ENCODE data around the gene SLC39A11. TPM values are rescaled to one million over a fixed set of nuclear protein-coding genes. Genes with fewer than 3 reads are reported as not detected.

Gene SLC39A11
- total RNA-seq, 2 donors from 2014 or later, result 18.1 to 20.1 TPM

- WGBS, 2 experiments (ENCODE audit: insufficient coverage in 1 of 2, insufficient read length in 1 of 2), result 35 to 55% methylated on average over 2 to 4 of the region's 4 CpGs
- H3K9me3 Mint-ChIP-seq, result peaks cover 3% of the 10 kb centered on the region
- peak; percentile 74 for DNase-seq
- Histone ChIP-seq H3K36me3 (ENCODE audit: control insufficient read depth, insufficient read depth, low read length) (no peaks in the 10 kb centered on the region), H3K4me1 (ENCODE audit: control insufficient read depth, insufficient read depth, low read length) (no peaks in the 10 kb centered on the region), H3K27ac (ENCODE audit: low read depth, low read length) (no peak overlapping the region), H3K9me3 (ENCODE audit: control insufficient read depth, low read length) (no peaks in the 10 kb centered on the region), H3K27me3 (ENCODE audit: control insufficient read depth, insufficient read depth, low read length, poor library complexity, severe bottlenecking) (no peaks in the 10 kb centered on the region), H3K4me3 (ENCODE audit: low read length) (no peak overlapping the region), H3K9ac (ENCODE audit: extremely low read depth, low read length, poor library complexity, severe bottlenecking) (no peak overlapping the region)
- TF ChIP-seq, protein P1, sequence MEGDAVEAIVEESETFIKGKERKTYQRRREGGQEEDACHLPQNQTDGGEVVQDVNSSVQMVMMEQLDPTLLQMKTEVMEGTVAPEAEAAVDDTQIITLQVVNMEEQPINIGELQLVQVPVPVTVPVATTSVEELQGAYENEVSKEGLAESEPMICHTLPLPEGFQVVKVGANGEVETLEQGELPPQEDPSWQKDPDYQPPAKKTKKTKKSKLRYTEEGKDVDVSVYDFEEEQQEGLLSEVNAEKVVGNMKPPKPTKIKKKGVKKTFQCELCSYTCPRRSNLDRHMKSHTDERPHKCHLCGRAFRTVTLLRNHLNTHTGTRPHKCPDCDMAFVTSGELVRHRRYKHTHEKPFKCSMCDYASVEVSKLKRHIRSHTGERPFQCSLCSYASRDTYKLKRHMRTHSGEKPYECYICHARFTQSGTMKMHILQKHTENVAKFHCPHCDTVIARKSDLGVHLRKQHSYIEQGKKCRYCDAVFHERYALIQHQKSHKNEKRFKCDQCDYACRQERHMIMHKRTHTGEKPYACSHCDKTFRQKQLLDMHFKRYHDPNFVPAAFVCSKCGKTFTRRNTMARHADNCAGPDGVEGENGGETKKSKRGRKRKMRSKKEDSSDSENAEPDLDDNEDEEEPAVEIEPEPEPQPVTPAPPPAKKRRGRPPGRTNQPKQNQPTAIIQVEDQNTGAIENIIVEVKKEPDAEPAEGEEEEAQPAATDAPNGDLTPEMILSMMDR (conservative IDR thresholded peaks at IDR 0.05), result no peak
- no peak overlapping the region for H3K27ac Mint-ChIP-seq
- no peak overlapping the region for H3K4me3 Mint-ChIP-seq
- no peaks in the 10 kb centered on the region for H3K27me3 Mint-ChIP-seq (ENCODE audit: insufficient read depth)
- peaks cover 10% of the 10 kb centered on the region for H3K4me1 Mint-ChIP-seq
- peaks cover 3% of the 10 kb centered on the region for H3K36me3 Mint-ChIP-seq (ENCODE audit: low read depth)
Observed at GRCh38 chr17:72743037-72743467, 349.4 kb downstream of the SLC39A11 start.

GRCh38 chr17:72737151-72737690, 355.3 kb downstream of the SLC39A11 start:
- H3K36me3 Mint-ChIP-seq (ENCODE audit: low read depth), result no peaks in the 10 kb centered on the region
- H3K9me3 Mint-ChIP-seq, result no peaks in the 10 kb centered on the region
- Histone ChIP-seq H3K36me3 (ENCODE audit: control insufficient read depth, insufficient read depth, low read length) (no peaks in the 10 kb centered on the region), H3K4me3 (ENCODE audit: low read length) (no peak overlapping the region), H3K9me3 (ENCODE audit: control insufficient read depth, low read length) (no peaks in the 10 kb centered on the region), H3K27me3 (ENCODE audit: control insufficient read depth, insufficient read depth, low read length, poor library complexity, severe bottlenecking) (no peaks in the 10 kb centered on the region), H3K4me1 (ENCODE audit: control insufficient read depth, insufficient read depth, low read length) (no peaks in the 10 kb centered on the region), H3K27ac (ENCODE audit: low read depth, low read length) (no peak overlapping the region), H3K9ac (ENCODE audit: extremely low read depth, low read length, poor library complexity, severe bottlenecking) (no peak overlapping the region)
- no peak overlapping the region for H3K4me3 Mint-ChIP-seq
- no peaks in the 10 kb centered on the region for H3K4me1 Mint-ChIP-seq
- WGBS, 2 experiments (ENCODE audit: insufficient coverage in 1 of 2, insufficient read length in 1 of 2), result 86 to 95% methylated on average over 2 to 4 of the region's 4 CpGs
- no peak for DNase-seq
- H3K27ac Mint-ChIP-seq, result no peak overlapping the region
- no peaks in the 10 kb centered on the region for H3K27me3 Mint-ChIP-seq (ENCODE audit: insufficient read depth)
- TF ChIP-seq, protein P1 (conservative IDR thresholded peaks at IDR 0.05), result no peak

GRCh38 chr17:72735592-72735991, 356.9 kb downstream of the SLC39A11 start:
- Histone ChIP-seq H3K9ac (ENCODE audit: extremely low read depth, low read length, poor library complexity, severe bottlenecking) (no peak overlapping the region), H3K4me1 (ENCODE audit: control insufficient read depth, insufficient read depth, low read length) (no peaks in the 10 kb centered on the region), H3K27me3 (ENCODE audit: control insufficient read depth, insufficient read depth, low read length, poor library complexity, severe bottlenecking) (no peaks in the 10 kb centered on the region), H3K9me3 (ENCODE audit: control insufficient read depth, low read length) (no peaks in the 10 kb centered on the region), H3K4me3 (ENCODE audit: low read length) (no peak overlapping the region), H3K27ac (ENCODE audit: low read depth, low read length) (no peak overlapping the region), H3K36me3 (ENCODE audit: control insufficient read depth, insufficient read depth, low read length) (no peaks in the 10 kb centered on the region)
- no peak for DNase-seq
- TF ChIP-seq, protein P1 (conservative IDR thresholded peaks at IDR 0.05), result no peak
- WGBS, 2 experiments (ENCODE audit: insufficient coverage in 1 of 2, insufficient read length in 1 of 2), result 95 to 96% methylated on average over 7 to 8 of the region's 8 CpGs
- H3K4me3 Mint-ChIP-seq, result no peak overlapping the region
- no peaks in the 10 kb centered on the region for H3K9me3 Mint-ChIP-seq
- H3K27me3 Mint-ChIP-seq (ENCODE audit: insufficient read depth), result no peaks in the 10 kb centered on the region
- no peak overlapping the region for H3K27ac Mint-ChIP-seq
- no peaks in the 10 kb centered on the region for H3K36me3 Mint-ChIP-seq (ENCODE audit: low read depth)
- H3K4me1 Mint-ChIP-seq, result no peaks in the 10 kb centered on the region
